Smooth muscle cell (in vitro differentiated cells): ENCODE data around the gene ACOT13. TPM values are rescaled to one million over a fixed set of nuclear protein-coding genes. Genes with fewer than 3 reads are reported as not detected.

ENCODE experiments used
- DNase-seq: peaks from one replicate; lab custom pipeline; 2025; ENCODE audit not compliant: unreplicated experiment; lab: John Stamatoyannopoulos, UW
- H2AFZ ChIP-seq: fragments of 200-600 bp; sonication (generic); 2 replicates; pipeline ENCODE4 v1.6.0; 2016; ENCODE audit warnings: antibody characterized with exemption, low read depth, mild to moderate bottlenecking
- H3F3A ChIP-seq: fragments of 200-600 bp; sonication (generic); 2 replicates; pipeline ENCODE4 v1.6.0; 2017; ENCODE audit warnings: antibody characterized with exemption, low read depth
- H3K27ac ChIP-seq: fragments of 200-600 bp; sonication (generic); 2 replicates; pipeline ENCODE4 v1.5.1; 2016; ENCODE audit warnings: low read depth, mild to moderate bottlenecking
- H3K27me3 ChIP-seq: fragments of 200-600 bp; sonication (generic); 2 replicates; pipeline ENCODE4 v1.6.1; 2016; ENCODE audit warnings: low read depth, mild to moderate bottlenecking
- H3K36me3 ChIP-seq: fragments of 200-600 bp; sonication (generic); 2 replicates; pipeline ENCODE4 v1.5.1; 2016; ENCODE audit warnings: low read depth
- H3K4me1 ChIP-seq: fragments of 200-600 bp; sonication (generic); 2 replicates; pipeline ENCODE4 v1.5.1; 2016; ENCODE audit warnings: low read depth
- H3K4me2 ChIP-seq: fragments of 200-600 bp; sonication (generic); 2 replicates; pipeline ENCODE4 v1.6.0; 2016; ENCODE audit warnings: mild to moderate bottlenecking
- H3K4me3 ChIP-seq: fragments of 200-600 bp; sonication (generic); 2 replicates; pipeline ENCODE4 v1.5.1; 2016; ENCODE audit warnings: mild to moderate bottlenecking
- H3K79me2 ChIP-seq: fragments of 200-600 bp; sonication (generic); 2 replicates; pipeline ENCODE4 v1.6.0; 2016; ENCODE audit warnings: low read depth, mild to moderate bottlenecking
- H3K9ac ChIP-seq: fragments of 200-600 bp; sonication (generic); 2 replicates; pipeline ENCODE4 v1.6.0; 2016; ENCODE audit warnings: low read depth
- H3K9me3 ChIP-seq: fragments of 200-600 bp; sonication (generic); replicated peaks from 2 replicates; pipeline ENCODE4 v1.5.1; 2016; ENCODE audit warnings: low read depth
- H4K20me1 ChIP-seq: fragments of 200-600 bp; sonication (generic); 2 replicates; pipeline ENCODE4 v1.6.0; 2016; ENCODE audit warnings: low read depth
- WGBS: methylation state at CpG from one replicate; pipeline ENCODE4 v1.1.7; 2016; ENCODE audit warnings: low lambda C conversion rate; 5-methylcytosine and 5-hydroxymethylcytosine counted together
- polyA plus RNA-seq: library from polyadenylated mRNA; unstranded; fragments of >200 nt; fragmentation: Nextera tagmentation; extraction: Ambion mirVana; gene quantifications from 2 replicates; pipeline ENCODE4 v1.2.1, GENCODE V29; 2016
- total RNA-seq: library from RNA; depleted of rRNA; stranded (reverse); fragments of >200 nt; gene quantifications from 2 replicates; pipeline ENCODE4 v1.2.3, GENCODE V29; 2014
- TF ChIP-seq, protein P1 (sequence below): fragments of 200-600 bp; sonication (generic); IDR thresholded peaks from 2 replicates; pipeline ENCODE4 v1.5.1; 2017; ENCODE audit warnings: borderline replicate concordance, mild to moderate bottlenecking, antibody characterized with exemption; ENCODE audit not compliant: insufficient read depth, poor library complexity, severe bottlenecking

Gene ACOT13
- total and polyA plus RNA-seq, 2 experiments from 2014 or later, result 7.3 to 43.7 TPM

DNA sequence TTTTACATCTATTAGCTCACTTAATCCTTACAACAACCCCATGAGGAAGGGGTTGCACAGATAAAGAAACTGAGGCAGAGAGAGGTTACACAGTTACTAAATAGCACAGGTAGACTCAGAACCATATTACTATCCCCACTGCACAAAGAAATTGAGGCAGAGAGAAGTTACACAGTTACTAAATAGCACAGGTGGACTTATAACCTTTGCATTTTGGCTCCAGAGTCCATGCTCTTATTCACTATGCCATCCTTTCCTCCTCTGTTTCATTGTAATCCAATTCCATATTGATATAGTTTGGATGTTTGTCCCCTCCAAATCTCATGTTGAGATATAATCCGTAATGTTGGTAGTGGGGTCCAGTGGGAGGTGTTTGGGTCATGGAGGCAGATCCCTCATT, 3.7 kb upstream of the ACOT13 start:
- no peak overlapping the region for H3K9ac ChIP-seq
- peaks cover 6% of the 10 kb centered on the region for H4K20me1 ChIP-seq
- H3F3A ChIP-seq, result no peaks in the 10 kb centered on the region
- no peaks in the 10 kb centered on the region for H3K9me3 ChIP-seq
- H3K27ac ChIP-seq, result no peak overlapping the region
- no peak for DNase-seq
- H2AFZ ChIP-seq, result no peak overlapping the region
- peaks cover 13% of the 10 kb centered on the region for H3K4me1 ChIP-seq
- no peaks in the 10 kb centered on the region for H3K27me3 ChIP-seq
- H3K4me3 ChIP-seq, result peak overlapping the region; percentile 20
- TF ChIP-seq, protein P1, sequence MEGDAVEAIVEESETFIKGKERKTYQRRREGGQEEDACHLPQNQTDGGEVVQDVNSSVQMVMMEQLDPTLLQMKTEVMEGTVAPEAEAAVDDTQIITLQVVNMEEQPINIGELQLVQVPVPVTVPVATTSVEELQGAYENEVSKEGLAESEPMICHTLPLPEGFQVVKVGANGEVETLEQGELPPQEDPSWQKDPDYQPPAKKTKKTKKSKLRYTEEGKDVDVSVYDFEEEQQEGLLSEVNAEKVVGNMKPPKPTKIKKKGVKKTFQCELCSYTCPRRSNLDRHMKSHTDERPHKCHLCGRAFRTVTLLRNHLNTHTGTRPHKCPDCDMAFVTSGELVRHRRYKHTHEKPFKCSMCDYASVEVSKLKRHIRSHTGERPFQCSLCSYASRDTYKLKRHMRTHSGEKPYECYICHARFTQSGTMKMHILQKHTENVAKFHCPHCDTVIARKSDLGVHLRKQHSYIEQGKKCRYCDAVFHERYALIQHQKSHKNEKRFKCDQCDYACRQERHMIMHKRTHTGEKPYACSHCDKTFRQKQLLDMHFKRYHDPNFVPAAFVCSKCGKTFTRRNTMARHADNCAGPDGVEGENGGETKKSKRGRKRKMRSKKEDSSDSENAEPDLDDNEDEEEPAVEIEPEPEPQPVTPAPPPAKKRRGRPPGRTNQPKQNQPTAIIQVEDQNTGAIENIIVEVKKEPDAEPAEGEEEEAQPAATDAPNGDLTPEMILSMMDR, result no peak
- peaks cover 26% of the 10 kb centered on the region for H3K79me2 ChIP-seq
- no peaks in the 10 kb centered on the region for H3K36me3 ChIP-seq
- H3K4me2 ChIP-seq, result no peak overlapping the region
- WGBS, result 100% methylated on average over 1 of the region's 1 CpG

DNA sequence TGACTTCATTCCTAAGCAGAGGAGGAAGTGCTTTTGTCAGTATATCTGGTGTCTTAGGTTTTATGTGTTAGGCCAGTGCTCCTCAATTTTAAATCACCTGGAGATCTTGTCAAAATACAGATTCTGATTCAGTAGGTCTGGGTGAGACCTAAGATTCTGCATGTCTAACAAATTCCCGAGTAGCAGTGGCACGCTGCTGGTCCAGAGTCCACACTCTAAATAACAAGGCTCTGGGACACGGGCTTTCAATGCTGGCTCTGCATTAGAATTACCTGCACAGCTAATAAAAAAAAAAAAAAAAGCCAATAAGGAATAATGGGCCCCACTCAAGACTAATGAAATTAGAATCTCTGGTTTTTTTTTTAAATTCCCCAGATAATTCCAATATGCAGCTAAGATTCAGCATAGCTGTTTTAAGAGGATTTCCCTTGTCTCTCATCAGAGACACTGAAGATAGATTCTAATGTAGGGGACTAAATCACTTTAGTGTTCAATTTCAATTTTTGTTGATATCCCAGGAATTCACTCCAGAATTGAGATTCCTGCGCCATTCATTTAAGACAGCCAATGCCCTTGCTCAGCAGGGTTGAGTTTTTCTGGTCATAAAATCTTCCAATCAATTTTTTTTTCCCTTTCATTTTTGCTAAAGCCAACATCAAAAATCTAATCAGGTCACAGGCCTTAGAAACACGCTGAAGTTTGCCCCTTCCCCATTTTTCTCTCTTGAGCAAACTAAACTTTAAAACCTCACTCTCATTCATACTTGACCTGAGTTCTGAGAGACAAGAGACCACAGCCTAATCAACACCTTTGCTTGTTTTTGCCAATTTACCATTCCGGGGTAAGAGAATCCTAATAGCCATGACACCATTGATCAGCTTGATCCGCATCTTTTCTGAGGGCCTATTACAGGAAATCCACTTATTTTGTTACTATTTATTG, 2.6 kb upstream of the ACOT13 start:
- H4K20me1 ChIP-seq, result no peaks in the 10 kb centered on the region
- no peak overlapping the region for H3K9ac ChIP-seq
- no peaks in the 10 kb centered on the region for H3F3A ChIP-seq
- no peak overlapping the region for H3K27ac ChIP-seq
- no peak for DNase-seq
- H2AFZ ChIP-seq, result no peak overlapping the region
- H3K9me3 ChIP-seq, result no peaks in the 10 kb centered on the region
- H3K27me3 ChIP-seq, result no peaks in the 10 kb centered on the region
- H3K36me3 ChIP-seq, result no peaks in the 10 kb centered on the region
- peaks cover 13% of the 10 kb centered on the region for H3K4me1 ChIP-seq
- peaks cover 26% of the 10 kb centered on the region for H3K79me2 ChIP-seq
- 99% methylated on average over 7 of the region's 7 CpGs for WGBS
- H3K4me3 ChIP-seq, result peak overlapping the region; percentile 74
- TF ChIP-seq, protein P1, result no peak
- no peak overlapping the region for H3K4me2 ChIP-seq

DNA sequence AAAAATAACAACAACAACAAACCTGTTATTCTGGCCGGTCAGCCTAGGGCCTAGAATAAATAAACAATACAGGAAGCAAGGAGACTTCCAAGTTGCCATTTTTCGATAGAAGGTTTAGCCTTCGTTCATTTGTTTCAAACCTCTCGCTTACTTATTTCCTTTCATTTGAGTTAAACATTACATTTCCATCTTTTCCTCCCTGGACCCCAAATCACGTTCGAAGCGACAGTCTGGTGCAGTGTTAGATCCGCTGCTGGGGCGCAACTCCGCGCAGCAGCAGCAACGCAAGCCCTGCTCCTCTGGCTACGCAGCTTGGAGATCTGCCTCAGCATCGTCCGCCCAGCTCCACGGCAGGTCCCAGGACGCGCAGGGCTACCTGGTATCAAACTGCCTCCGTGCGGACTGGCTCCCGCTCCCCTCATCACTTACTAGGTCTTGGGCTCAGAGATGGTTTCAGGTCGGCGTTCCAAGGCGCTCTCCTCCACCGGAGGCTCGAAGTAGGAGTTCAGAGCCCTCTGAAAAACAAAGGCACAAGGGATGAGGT, 708 bp upstream of the ACOT13 start:
- Histone ChIP-seq H3K27me3 (no peaks in the 10 kb centered on the region), H4K20me1 (no peaks in the 10 kb centered on the region), H3K4me3 (peak overlapping the region; percentile 74), H2AFZ (peak overlapping the region; percentile 93), H3K79me2 (peaks cover 26% of the 10 kb centered on the region), H3K9ac (peak overlapping the region; percentile 9), H3K27ac (peak overlapping the region; percentile 90), H3K4me1 (peaks cover 13% of the 10 kb centered on the region), H3K4me2 (peak overlapping the region; percentile 83), H3K36me3 (peaks cover 5% of the 10 kb centered on the region), H3F3A (no peaks in the 10 kb centered on the region), H3K9me3 (peaks cover 6% of the 10 kb centered on the region)
- no peak for DNase-seq
- TF ChIP-seq, protein P1, result no peak
- WGBS, result 2% methylated on average over 26 of the region's 26 CpGs
